Neural progenitor cell (in vitro differentiated cells): Measurements from ENCODE around the gene TBXAS1. TPM values are rescaled to one million over a fixed set of nuclear protein-coding genes. Genes with fewer than 3 reads are reported as not detected.

Experiments used
- DNase-seq: peaks from one replicate; pipeline ENCODE4 v3.0.0-alpha.2; 2016; ENCODE audit warnings: low spot score
- H2AFZ ChIP-seq: fragments of 200-600 bp; sonication (generic); replicated peaks from 2 replicates; pipeline ENCODE4 v1.6.1; 2016; ENCODE audit warnings: antibody characterized with exemption
- H3F3A ChIP-seq: fragments of 200-600 bp; sonication (generic); 2 replicates; pipeline ENCODE4 v1.6.1; 2016; ENCODE audit warnings: antibody characterized with exemption, low read depth
- H3K27ac ChIP-seq: fragments of 200-600 bp; sonication (generic); 2 replicates; pipeline ENCODE4 v1.5.1; 2016; ENCODE audit warnings: mild to moderate bottlenecking
- H3K27me3 ChIP-seq: fragments of 200-600 bp; sonication (generic); 2 replicates; pipeline ENCODE4 v1.6.1; 2016; ENCODE audit warnings: mild to moderate bottlenecking, moderate library complexity
- H3K36me3 ChIP-seq: fragments of 200-600 bp; sonication (generic); 2 replicates; pipeline ENCODE4 v1.5.1; 2016
- H3K4me1 ChIP-seq: fragments of 200-600 bp; sonication (generic); 2 replicates; pipeline ENCODE4 v1.6.1; 2016; ENCODE audit warnings: mixed run types
- H3K4me2 ChIP-seq: fragments of 200-600 bp; sonication (generic); 2 replicates; pipeline ENCODE4 v1.6.1; 2016
- H3K4me3 ChIP-seq: fragments of 200-600 bp; sonication (generic); 2 replicates; pipeline ENCODE4 v1.5.1; 2016
- H3K79me2 ChIP-seq: fragments of 200-600 bp; sonication (generic); 2 replicates; pipeline ENCODE4 v1.6.1; 2016; ENCODE audit warnings: low read depth
- H3K9ac ChIP-seq: fragments of 200-600 bp; sonication (generic); 2 replicates; pipeline ENCODE4 v1.6.1; 2016
- H3K9me3 ChIP-seq: fragments of 200-600 bp; sonication (generic); 2 replicates; pipeline ENCODE4 v1.5.1; 2016; ENCODE audit warnings: low read depth
- H4K20me1 ChIP-seq: fragments of 200-600 bp; sonication (generic); 2 replicates; pipeline ENCODE4 v1.6.1; 2016; ENCODE audit warnings: low read depth
- H3K27ac Mint-ChIP-seq: 3 replicates; pipeline ENCODE4 v1.8.0; 2021; ENCODE audit warnings: mixed read lengths
- H3K27me3 Mint-ChIP-seq: 2 replicates; pipeline ENCODE4 v1.8.0; 2022; ENCODE audit warnings: low read depth, mild to moderate bottlenecking, inconsistent platforms, moderate library complexity, mixed read lengths; ENCODE audit not compliant: insufficient read depth
- H3K36me3 Mint-ChIP-seq: 3 replicates; pipeline ENCODE4 v1.8.0; 2021; ENCODE audit warnings: mixed read lengths
- H3K4me1 Mint-ChIP-seq: 3 replicates; pipeline ENCODE4 v1.8.0; 2021; ENCODE audit warnings: mixed read lengths
- H3K4me3 Mint-ChIP-seq: 3 replicates; pipeline ENCODE4 v1.8.0; 2021; ENCODE audit warnings: mild to moderate bottlenecking, moderate library complexity, mixed read lengths
- H3K9me3 Mint-ChIP-seq: 3 replicates; pipeline ENCODE4 v1.8.0; 2020; ENCODE audit warnings: mixed read lengths
- EZH2 ChIP-seq: fragments of 200-600 bp; sonication (generic); IDR thresholded peaks from 2 replicates; pipeline ENCODE4 v1.6.1; 2017; ENCODE audit warnings: antibody characterized with exemption, mild to moderate bottlenecking, moderate library complexity
- EZH2phosphoT487 ChIP-seq: fragments of 200-600 bp; sonication (generic); IDR thresholded peaks from 2 replicates; pipeline ENCODE4 v1.6.1; 2017; ENCODE audit warnings: antibody characterized with exemption
- total RNA-seq: library from RNA; depleted of rRNA; stranded (reverse); fragments of >200 nt; gene quantifications from 2 replicates; pipeline ENCODE4 v1.2.3, GENCODE V29; 2015; ENCODE audit warnings: low replicate concordance
- TF ChIP-seq, protein P1 (sequence below): fragments of 200-600 bp; sonication (generic); IDR thresholded peaks from 2 replicates; pipeline ENCODE4 v1.5.1; 2017; ENCODE audit warnings: antibody characterized with exemption, mild to moderate bottlenecking

Gene TBXAS1
- total RNA-seq, 1 donor from 2014 or later: not detected

- H3K4me3 ChIP-seq: no peak overlapping the region
- DNase-seq: no peak
- H3K27ac ChIP-seq: no peak overlapping the region
- H3K9ac ChIP-seq: no peak overlapping the region
- no peaks in the 10 kb centered on the region for H3K9me3 ChIP-seq
- no peak overlapping the region for H3K4me3 Mint-ChIP-seq
- no peaks in the 10 kb centered on the region for H3K27me3 ChIP-seq
- no peak overlapping the region for H3K4me2 ChIP-seq
- H3K9me3 Mint-ChIP-seq: peaks cover 6% of the 10 kb centered on the region
- H3K27me3 Mint-ChIP-seq: peaks cover 8% of the 10 kb centered on the region
- no peaks in the 10 kb centered on the region for H3K79me2 ChIP-seq
- no peaks in the 10 kb centered on the region for H4K20me1 ChIP-seq
- H3K36me3 ChIP-seq: no peaks in the 10 kb centered on the region
- H2AFZ ChIP-seq: no peak overlapping the region
- H3F3A ChIP-seq: no peaks in the 10 kb centered on the region
- H3K4me1 Mint-ChIP-seq: no peaks in the 10 kb centered on the region
- no peaks in the 10 kb centered on the region for H3K36me3 Mint-ChIP-seq
- TF ChIP-seq EZH2: no peak
- TF ChIP-seq, protein P1, sequence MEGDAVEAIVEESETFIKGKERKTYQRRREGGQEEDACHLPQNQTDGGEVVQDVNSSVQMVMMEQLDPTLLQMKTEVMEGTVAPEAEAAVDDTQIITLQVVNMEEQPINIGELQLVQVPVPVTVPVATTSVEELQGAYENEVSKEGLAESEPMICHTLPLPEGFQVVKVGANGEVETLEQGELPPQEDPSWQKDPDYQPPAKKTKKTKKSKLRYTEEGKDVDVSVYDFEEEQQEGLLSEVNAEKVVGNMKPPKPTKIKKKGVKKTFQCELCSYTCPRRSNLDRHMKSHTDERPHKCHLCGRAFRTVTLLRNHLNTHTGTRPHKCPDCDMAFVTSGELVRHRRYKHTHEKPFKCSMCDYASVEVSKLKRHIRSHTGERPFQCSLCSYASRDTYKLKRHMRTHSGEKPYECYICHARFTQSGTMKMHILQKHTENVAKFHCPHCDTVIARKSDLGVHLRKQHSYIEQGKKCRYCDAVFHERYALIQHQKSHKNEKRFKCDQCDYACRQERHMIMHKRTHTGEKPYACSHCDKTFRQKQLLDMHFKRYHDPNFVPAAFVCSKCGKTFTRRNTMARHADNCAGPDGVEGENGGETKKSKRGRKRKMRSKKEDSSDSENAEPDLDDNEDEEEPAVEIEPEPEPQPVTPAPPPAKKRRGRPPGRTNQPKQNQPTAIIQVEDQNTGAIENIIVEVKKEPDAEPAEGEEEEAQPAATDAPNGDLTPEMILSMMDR: no peak
- TF ChIP-seq EZH2phosphoT487: no peak
- H3K4me1 ChIP-seq: no peaks in the 10 kb centered on the region
- no peak overlapping the region for H3K27ac Mint-ChIP-seq
These were observed 20.6 kb upstream of the TBXAS1 start for GRCh38 chr7:139808427-139808826.

GRCh38 chr7:139808846-139809442 is 20.1 kb upstream of the TBXAS1 start:
- H3K4me1 Mint-ChIP-seq: no peaks in the 10 kb centered on the region
- Histone ChIP-seq H3K27me3 (no peaks in the 10 kb centered on the region), H3K36me3 (no peaks in the 10 kb centered on the region), H3K27ac (no peak overlapping the region), H3K4me3 (no peak overlapping the region), H2AFZ (no peak overlapping the region), H3K9ac (no peak overlapping the region), H3K79me2 (no peaks in the 10 kb centered on the region), H3K4me1 (no peaks in the 10 kb centered on the region), H3K9me3 (no peaks in the 10 kb centered on the region), H4K20me1 (no peaks in the 10 kb centered on the region), H3K4me2 (no peak overlapping the region), H3F3A (no peaks in the 10 kb centered on the region)
- H3K27me3 Mint-ChIP-seq: peaks cover 8% of the 10 kb centered on the region
- no peak for DNase-seq
- no peak overlapping the region for H3K27ac Mint-ChIP-seq
- peaks cover 6% of the 10 kb centered on the region for H3K9me3 Mint-ChIP-seq
- no peak overlapping the region for H3K4me3 Mint-ChIP-seq
- TF ChIP-seq, protein P1: no peak
- TF ChIP-seq EZH2phosphoT487: no peak
- TF ChIP-seq EZH2: no peak
- H3K36me3 Mint-ChIP-seq: no peaks in the 10 kb centered on the region

DNA sequence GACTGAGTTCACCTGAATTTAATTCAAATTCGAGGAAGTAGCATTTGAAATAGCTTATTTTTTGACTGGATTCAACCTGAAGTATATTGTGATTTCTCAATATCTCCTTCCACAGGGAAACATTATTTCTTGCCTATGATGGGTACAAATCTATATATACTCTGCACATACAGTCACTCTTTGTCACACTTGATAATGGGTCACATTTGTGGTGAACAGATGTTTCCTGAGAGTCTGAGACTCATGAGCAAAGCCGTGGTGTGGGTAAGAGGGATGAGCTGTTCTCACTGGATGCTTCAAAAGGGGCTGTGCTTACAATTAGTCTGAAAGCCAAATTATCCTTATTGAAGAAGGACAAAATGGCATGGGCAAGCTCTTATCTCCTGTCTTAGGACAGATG is 18.0 kb upstream of the TBXAS1 start:
- no peaks in the 10 kb centered on the region for H3K27me3 ChIP-seq
- no peaks in the 10 kb centered on the region for H3K36me3 ChIP-seq
- H3K9ac ChIP-seq: no peak overlapping the region
- H3K4me1 ChIP-seq: no peaks in the 10 kb centered on the region
- DNase-seq: no peak
- no peaks in the 10 kb centered on the region for H3K9me3 ChIP-seq
- H4K20me1 ChIP-seq: no peaks in the 10 kb centered on the region
- Mint-ChIP-seq H3K27me3 (peaks cover 8% of the 10 kb centered on the region), H3K36me3 (no peaks in the 10 kb centered on the region), H3K4me3 (no peak overlapping the region), H3K27ac (no peak overlapping the region), H3K9me3 (no peaks in the 10 kb centered on the region), H3K4me1 (no peaks in the 10 kb centered on the region)
- no peaks in the 10 kb centered on the region for H3F3A ChIP-seq
- TF ChIP-seq EZH2 (no peak), EZH2phosphoT487 (no peak)
- TF ChIP-seq, protein P1: no peak
- H3K27ac ChIP-seq: no peak overlapping the region
- no peak overlapping the region for H3K4me2 ChIP-seq
- no peak overlapping the region for H2AFZ ChIP-seq
- no peak overlapping the region for H3K4me3 ChIP-seq
- H3K79me2 ChIP-seq: no peaks in the 10 kb centered on the region
